Activated T-cell treated with anti-CD3 and anti-CD28 coated beads, Interleukin-2, amount 50 U/mL, for 4 hours (primary cell): ENCODE data around the gene RAB40C. TPM values are rescaled to one million over a fixed set of nuclear protein-coding genes. Genes with fewer than 3 reads are reported as not detected.
A peak's percentile ranks its signal among the peaks of the same experiment; 100 is the strongest.

ENCODE experiments used
- ATAC-seq, 2 donors: fragments of 200-7000 bp; cut with Tn5 transposase; one replicate each; pipeline ENCODE4 v1.10.0; 2021
- DNase-seq: peaks from one replicate; pipeline ENCODE4 v3.0.0-alpha.2; 2020
- H3K27me3 Mint-ChIP-seq: one replicate; pipeline ENCODE4 v1.8.0; 2021; ENCODE audit warnings: low read depth, mixed read lengths
- H3K36me3 Mint-ChIP-seq: one replicate; pipeline ENCODE4 v1.8.0; 2022; ENCODE audit warnings: mixed read lengths; ENCODE audit not compliant: insufficient read depth
- H3K4me1 Mint-ChIP-seq: one replicate; pipeline ENCODE4 v1.8.0; 2021; ENCODE audit warnings: low read depth, mixed read lengths
- H3K4me3 Mint-ChIP-seq: one replicate; pipeline ENCODE4 v1.8.0; 2021; ENCODE audit warnings: mild to moderate bottlenecking, moderate library complexity, mixed read lengths
- H3K9me3 Mint-ChIP-seq: one replicate; pipeline ENCODE4 v1.8.0; 2021; ENCODE audit warnings: mixed read lengths
- total RNA-seq, 3 donors: library from RNA; stranded (reverse); gene quantifications; one replicate each; pipeline ENCODE4 v1.2.1, GENCODE V29; 2021

The RAB40C gene
- total RNA-seq, 3 donors from 2014 or later = 13.4 to 15.7 (median 14.6) TPM

DNA sequence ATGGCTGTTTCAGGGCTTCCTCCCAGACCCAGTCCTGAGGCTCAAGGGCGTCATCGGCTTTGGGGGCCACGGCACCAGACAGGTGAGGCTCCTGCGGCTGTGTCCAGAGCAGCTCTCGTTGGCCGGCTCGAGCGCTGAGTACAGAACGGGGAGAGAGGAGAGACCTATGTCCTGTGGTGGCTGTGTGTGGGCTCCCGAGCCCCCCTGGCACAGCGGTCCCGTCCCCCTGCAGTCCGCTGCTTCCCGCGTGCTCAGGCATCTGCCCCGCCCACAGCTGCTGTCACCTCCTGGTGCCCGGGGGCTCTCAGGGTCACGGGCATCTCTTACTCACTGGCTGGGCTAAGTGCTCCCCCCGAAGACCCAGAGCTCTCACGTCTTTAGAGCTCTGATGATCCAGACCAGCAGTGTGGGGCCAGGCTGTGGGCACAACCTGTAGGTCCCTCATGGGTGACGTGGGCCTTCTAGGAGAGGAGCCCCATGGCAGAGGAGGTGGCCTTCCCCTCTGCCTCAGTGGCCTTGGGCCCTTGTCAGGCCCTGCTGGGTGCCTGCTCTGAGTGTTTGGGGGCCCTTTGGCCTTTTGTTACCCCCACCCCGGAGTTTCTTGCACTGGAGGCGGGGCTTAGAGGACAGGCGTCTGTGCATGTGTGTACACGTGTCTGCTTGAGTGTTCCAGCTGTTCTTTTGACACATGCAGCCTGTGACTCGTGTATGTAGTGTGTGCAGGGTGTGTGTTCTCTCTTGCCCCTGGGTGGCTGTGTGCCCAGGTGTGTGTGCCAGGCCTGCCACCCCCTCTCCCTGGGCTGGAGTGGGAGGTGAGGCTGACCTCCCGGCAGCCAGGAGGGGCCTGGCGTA lies 62.8 kb downstream of the RAB40C start:
- H3K9me3 Mint-ChIP-seq = no peaks in the 10 kb centered on the region
- H3K4me1 Mint-ChIP-seq = peaks cover 6% of the 10 kb centered on the region
- H3K36me3 Mint-ChIP-seq = no peaks in the 10 kb centered on the region
- no peaks in the 10 kb centered on the region for H3K27me3 Mint-ChIP-seq
- no peak overlapping the region for H3K4me3 Mint-ChIP-seq
- ATAC-seq = no peak
- no peak for DNase-seq

DNA sequence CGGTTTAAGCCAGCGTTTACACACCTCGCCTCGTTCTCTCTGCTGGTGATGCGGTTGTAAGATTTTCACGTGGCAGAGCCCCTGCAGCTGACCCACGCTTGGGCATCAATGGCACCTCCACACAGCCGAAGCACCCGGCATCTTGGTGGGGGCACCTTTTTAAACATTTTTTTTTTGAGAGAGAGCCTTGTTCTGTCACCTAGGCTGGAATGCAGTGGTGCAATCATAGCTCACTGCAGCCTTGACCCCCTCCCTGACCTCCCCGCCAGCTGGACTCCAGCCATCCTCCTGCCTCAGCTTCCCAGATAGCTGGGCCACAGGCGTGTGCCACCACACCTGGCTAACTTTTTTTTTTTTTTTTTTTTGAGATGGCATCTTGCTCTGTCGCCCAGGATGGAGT lies 64.2 kb downstream of the RAB40C start:
- DNase-seq (no peak), ATAC-seq (no peak)
- H3K4me1 Mint-ChIP-seq = peaks cover 2% of the 10 kb centered on the region
- H3K36me3 Mint-ChIP-seq = no peaks in the 10 kb centered on the region
- H3K27me3 Mint-ChIP-seq = no peaks in the 10 kb centered on the region
- H3K4me3 Mint-ChIP-seq = no peak overlapping the region
- H3K9me3 Mint-ChIP-seq = no peaks in the 10 kb centered on the region

DNA sequence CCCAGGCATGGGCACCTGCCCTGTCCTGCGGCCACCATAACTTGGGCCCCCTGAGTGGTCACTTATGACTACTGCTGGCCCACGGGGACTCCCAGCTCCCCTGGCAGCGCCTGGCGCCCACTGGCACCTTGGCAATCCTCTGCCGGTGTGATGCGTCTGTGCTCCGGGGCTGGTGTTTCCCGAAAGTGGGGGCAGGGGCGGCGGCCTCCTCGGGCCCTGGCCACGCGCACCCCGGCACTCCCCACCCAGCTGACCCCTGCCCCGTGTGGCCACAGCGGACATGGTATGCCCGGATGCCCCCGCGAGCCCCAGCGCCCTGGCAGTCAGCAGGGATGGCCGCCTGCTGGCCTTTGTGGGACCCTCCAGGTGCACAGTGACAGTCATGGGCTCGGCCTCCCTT lies 67.6 kb downstream of the RAB40C start:
- no peak for DNase-seq
- Mint-ChIP-seq H3K9me3 (no peaks in the 10 kb centered on the region), H3K4me1 (peaks cover 4% of the 10 kb centered on the region), H3K27me3 (no peaks in the 10 kb centered on the region), H3K4me3 (no peak overlapping the region), H3K36me3 (no peaks in the 10 kb centered on the region)
- ATAC-seq = no peak

DNA sequence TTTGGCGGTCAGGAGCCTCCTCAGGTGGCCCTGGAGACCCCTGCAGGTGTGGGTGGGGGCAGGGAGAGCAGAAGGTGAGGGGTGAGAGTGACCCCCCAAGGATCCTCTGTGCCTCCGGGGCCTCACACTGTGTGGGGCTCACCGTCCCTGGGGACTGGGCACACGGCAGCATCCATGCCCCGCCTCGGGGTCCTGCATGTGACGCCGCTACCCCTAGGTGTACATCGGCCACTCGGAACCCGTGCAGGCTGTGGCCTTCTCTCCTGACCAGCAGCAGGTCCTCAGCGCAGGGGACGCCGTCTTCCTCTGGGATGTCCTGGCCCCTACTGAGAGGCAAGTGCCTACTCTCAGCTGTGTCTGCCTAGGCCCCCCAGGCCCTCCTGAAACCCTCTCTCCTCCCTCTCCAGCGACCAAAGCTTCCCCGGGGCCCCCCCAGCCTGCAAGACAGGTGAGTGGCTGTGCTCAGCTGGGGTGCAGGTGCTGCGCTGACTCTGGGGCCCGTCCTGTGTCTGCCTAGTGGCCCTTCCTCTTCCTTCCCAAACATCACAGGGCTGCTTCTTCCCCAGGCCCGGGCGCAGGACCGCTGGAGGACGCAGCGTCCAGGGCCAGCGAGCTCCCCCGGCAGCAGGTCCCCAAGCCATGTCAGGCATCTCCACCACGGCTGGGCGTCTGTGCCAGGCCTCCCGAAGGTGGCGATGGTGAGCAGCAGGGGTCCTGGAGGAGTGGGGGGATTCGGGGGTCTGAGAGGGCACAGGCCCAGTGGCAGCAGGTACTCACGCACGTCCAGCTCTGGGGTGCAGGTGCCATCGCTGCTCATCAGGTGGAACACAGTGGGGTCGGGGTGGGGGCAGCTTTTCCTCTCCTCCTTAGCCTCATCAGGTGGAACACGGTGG lies 69.1 kb downstream of the RAB40C start:
- Mint-ChIP-seq H3K4me3 (no peak overlapping the region), H3K36me3 (no peaks in the 10 kb centered on the region), H3K9me3 (no peaks in the 10 kb centered on the region), H3K4me1 (peaks cover 4% of the 10 kb centered on the region), H3K27me3 (no peaks in the 10 kb centered on the region)
- ATAC-seq (no peak), DNase-seq (no peak)

DNA sequence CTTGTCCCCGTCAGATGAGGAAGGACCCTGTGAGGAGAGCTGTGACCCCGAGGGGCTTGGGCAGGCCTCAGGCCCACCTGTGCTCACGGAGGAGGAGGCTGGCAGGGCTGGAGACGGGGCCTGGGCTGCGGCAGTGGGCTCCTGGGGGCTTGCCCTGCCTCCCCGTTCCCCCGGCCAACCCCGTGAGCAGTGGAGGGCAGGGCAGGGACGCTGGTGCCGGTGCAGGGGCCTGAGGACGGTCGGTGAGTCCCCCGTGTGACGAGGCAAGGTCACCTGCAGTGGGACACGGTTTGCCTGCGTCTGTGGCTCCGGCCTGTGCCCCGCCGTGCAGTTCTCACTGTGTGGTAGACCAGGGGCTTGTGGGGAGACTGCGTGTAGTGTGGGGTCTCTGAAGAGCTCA lies 69.8 kb downstream of the RAB40C start:
- Mint-ChIP-seq H3K4me1 (peaks cover 4% of the 10 kb centered on the region), H3K36me3 (no peaks in the 10 kb centered on the region), H3K4me3 (no peak overlapping the region), H3K27me3 (no peaks in the 10 kb centered on the region), H3K9me3 (no peaks in the 10 kb centered on the region)
- ATAC-seq = no peak
- no peak for DNase-seq

DNA sequence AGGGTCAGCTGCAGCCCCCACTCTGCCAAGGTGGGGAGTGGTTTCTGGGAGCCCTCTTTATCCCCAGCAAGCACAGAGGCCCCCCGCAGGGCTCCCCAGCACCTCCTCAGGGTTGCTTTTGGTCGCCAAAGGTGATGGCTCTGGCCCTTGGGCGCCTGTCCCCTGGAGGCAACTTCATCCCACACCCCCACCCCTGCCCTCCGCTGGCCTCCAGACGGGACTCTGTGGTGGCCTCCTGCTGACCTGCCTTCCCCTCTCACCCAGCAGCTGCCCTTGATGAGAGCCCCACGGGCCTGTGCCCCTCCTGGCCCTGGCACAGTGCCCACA lies 70.2 kb downstream of the RAB40C start:
- no peak overlapping the region for H3K4me3 Mint-ChIP-seq
- H3K9me3 Mint-ChIP-seq = no peaks in the 10 kb centered on the region
- H3K36me3 Mint-ChIP-seq = no peaks in the 10 kb centered on the region
- H3K27me3 Mint-ChIP-seq = no peaks in the 10 kb centered on the region
- DNase-seq = no peak
- peak; percentile 6 to 7 for ATAC-seq
- H3K4me1 Mint-ChIP-seq = peaks cover 4% of the 10 kb centered on the region

DNA sequence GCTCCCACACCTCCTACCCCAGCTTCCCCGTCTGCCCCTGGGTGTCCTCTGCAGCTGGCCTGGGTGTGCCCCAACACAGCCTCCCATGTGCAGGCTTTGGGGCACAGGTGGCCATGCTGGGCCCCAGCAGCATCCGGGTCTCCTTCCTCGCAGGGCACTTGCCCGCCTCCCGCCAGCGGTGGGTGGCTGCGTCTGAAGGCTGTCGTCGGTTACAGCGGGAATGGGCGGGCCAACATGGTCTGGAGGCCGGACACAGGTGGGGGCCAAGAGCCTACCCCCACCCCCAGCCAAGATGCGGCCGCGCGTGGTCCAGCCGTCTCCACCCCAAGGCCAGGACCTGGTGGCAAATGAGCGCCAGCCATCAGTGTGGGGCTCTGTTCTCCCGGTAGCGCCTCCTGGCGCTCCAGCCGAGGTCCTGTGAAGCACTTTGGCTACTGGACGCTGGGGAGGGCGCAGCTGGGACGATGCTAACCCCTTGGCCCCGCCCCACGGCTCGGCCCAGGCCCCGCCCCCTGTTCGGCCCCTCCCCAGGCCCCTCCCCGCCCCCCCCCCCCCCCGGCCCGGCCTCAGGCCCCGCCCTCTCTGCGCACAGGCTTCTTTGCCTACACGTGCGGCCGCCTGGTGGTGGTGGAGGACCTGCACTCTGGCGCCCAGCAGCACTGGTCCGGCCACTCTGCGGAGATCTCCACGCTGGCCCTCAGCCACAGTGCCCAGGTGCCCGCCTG lies 70.8 kb downstream of the RAB40C start:
- Mint-ChIP-seq H3K4me1 (peaks cover 4% of the 10 kb centered on the region), H3K4me3 (no peak overlapping the region), H3K27me3 (no peaks in the 10 kb centered on the region), H3K36me3 (no peaks in the 10 kb centered on the region), H3K9me3 (no peaks in the 10 kb centered on the region)
- DNase-seq (peak; percentile 54), ATAC-seq (peak; percentile 70 to 75)

DNA sequence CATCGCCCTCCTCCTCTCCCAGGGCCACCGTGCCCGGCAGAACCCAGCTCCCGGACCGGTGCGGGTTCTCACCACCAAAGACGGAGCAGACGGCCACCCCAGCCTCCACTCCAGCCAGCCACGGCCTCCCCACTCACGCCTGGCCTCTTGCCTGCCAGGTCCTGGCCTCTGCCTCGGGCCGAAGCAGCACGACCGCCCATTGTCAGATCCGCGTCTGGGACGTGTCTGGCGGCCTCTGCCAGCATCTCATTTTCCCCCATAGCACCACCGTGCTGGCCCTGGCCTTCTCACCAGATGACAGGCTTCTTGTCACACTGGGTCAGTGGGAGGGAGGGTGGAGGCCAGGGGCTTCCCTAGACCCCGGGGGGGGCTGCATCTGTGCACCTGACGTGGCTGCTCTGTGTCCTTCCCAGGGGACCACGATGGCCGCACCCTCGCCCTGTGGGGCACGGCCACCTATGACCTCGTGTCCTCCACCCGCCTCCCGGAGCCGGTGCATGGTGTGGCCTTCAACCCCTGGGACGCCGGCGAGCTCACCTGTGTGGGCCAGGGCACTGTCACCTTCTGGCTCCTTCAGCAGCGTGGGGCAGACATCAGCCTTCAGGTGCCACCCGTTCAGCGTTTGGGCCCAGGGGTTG lies 71.4 kb downstream of the RAB40C start:
- no peaks in the 10 kb centered on the region for H3K27me3 Mint-ChIP-seq
- H3K4me3 Mint-ChIP-seq = no peak overlapping the region
- DNase-seq = no peak
- H3K9me3 Mint-ChIP-seq = no peaks in the 10 kb centered on the region
- peak in 1 of 2 donors; percentile 6 for ATAC-seq
- peaks cover 4% of the 10 kb centered on the region for H3K4me1 Mint-ChIP-seq
- no peaks in the 10 kb centered on the region for H3K36me3 Mint-ChIP-seq

DNA sequence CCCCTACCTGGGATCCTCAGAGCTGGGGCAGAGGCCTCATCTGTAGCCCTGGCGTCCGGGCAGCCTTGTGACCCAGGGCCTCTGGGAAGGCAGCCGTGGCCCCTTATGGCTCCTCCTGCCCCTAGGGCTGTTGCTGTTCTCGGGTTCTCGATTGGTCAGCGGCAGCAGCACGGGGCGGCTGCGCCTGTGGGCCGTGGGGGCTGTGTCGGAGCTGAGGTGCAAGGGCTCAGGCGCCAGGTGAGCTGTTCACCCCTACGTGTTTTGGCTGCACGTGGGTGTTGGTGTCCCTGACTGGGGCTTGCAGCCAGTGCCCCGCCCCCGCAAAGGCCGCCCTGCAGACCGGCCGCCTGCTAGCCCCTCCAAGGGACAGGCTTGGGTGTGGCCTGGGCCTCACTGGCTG lies 72.2 kb downstream of the RAB40C start:
- ATAC-seq = no peak
- Mint-ChIP-seq H3K36me3 (no peaks in the 10 kb centered on the region), H3K4me3 (no peak overlapping the region), H3K4me1 (peaks cover 4% of the 10 kb centered on the region), H3K27me3 (no peaks in the 10 kb centered on the region), H3K9me3 (no peaks in the 10 kb centered on the region)
- no peak for DNase-seq

DNA sequence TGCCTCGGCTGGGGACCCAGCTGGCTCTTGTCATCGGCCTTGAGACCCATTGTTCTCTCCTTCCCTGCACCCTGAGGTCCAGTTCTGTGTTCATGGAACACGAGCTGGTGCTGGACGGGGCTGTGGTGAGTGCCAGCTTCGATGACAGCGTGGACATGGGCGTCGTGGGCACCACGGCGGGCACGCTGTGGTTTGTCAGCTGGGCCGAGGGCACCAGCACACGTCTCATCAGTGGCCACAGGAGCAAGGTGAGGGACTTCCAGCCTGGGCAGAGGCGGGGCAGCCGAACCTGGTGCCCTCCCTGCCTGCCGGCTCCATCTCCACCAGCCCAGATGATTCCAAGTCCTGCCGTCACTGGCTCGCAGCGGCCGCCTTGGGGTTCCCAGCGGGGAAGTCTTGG lies 72.7 kb downstream of the RAB40C start:
- DNase-seq (no peak), ATAC-seq (no peak)
- H3K4me1 Mint-ChIP-seq = peaks cover 7% of the 10 kb centered on the region
- H3K4me3 Mint-ChIP-seq = no peak overlapping the region
- H3K9me3 Mint-ChIP-seq = no peaks in the 10 kb centered on the region
- no peaks in the 10 kb centered on the region for H3K27me3 Mint-ChIP-seq
- H3K36me3 Mint-ChIP-seq = no peaks in the 10 kb centered on the region

DNA sequence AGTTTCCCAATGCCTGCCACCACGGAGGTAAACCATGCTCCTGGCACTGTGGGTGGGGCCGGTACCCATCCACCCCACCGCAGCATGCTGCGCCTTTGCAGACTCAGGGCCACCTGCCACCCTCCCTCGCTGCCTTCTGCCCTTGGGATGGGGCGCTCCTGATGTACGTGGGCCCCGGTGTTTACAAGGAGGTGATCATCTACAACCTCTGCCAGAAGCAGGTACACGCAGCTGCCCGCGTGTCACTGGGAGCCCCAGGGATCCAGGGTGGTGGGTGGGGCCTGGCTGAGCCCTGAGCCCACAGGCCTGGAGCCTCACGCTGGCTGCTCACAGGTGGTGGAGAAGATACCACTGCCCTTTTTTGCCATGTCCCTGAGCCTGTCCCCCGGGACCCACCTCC lies 76.7 kb downstream of the RAB40C start:
- no peak overlapping the region for H3K4me3 Mint-ChIP-seq
- H3K9me3 Mint-ChIP-seq = no peaks in the 10 kb centered on the region
- no peak for ATAC-seq
- peaks cover 7% of the 10 kb centered on the region for H3K4me1 Mint-ChIP-seq
- peaks cover 3% of the 10 kb centered on the region for H3K36me3 Mint-ChIP-seq
- no peak for DNase-seq
- H3K27me3 Mint-ChIP-seq = no peaks in the 10 kb centered on the region

DNA sequence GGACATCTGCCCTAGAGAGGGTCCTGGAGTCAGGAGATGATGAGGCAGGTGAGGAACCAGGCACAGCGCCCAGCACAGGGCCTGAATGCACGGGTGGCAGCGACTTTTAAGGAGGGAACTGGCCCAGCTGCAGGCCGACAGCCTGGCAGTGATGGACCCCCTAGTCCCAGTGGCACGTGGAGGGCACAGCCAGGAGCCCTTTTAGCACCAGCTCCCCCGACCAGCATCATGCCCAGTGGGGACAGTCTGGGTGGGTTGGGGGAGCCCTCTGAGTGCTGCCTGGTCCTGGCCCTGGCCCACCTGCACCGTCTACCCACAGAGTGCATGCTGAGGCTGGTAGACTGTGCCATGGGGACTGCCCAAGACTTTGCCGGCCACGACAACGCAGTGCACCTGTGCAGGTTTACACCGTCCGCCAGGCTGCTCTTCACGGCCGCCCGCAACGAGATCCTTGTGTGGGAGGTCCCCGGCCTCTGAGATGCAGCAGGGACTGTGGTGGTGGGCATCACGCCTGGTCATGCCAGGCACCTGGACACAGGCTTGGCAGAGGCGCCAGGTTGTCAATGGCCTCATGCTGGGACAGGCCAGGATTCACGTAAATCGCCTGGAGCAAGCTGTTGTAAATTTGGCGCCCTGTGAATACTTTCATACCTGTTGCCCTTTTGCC lies 77.4 kb downstream of the RAB40C start:
- Mint-ChIP-seq H3K4me3 (peak overlapping the region; percentile 80), H3K9me3 (no peaks in the 10 kb centered on the region), H3K27me3 (no peaks in the 10 kb centered on the region), H3K36me3 (peaks cover 3% of the 10 kb centered on the region), H3K4me1 (peaks cover 7% of the 10 kb centered on the region)
- ATAC-seq (no peak), DNase-seq (no peak)

DNA sequence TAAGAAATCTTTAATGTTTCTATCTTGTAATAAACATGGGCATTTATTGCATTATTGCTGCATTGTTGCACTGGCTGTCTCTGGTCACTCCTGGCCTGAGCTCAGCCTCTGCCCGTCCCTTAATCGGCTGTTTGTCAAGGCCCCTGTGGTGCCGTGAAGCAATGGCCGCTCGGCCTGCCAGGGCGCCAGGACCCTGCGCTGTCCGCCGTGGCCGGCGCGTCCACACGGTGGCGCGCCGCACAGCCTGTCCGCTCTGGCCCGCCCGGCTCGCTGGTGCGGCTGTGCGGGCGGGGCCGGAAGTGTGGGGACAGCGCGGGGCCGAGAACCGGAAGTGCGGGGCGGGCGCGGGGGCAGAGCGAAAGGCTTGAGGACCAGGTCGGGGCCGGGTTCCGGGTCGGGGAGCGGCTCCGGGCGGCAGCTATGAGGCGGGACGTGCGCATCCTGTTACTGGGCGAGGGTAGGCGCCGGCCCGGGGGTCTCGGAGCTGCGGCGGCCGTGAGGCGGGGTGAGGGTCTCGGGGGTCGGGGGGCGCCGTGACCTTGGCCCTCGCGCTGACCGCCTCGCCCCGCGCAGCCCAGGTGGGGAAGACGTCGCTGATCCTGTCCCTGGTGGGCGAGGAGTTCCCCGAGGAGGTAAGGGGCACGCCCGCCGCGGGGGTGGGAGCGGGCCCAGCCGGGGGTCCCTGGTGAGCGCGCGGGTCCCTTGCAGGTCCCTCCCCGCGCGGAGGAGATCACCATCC lies 78.1 kb downstream of the RAB40C start, which contains the start of gene RHOT2:
Gene RHOT2, plus strand, starts transcription at position 353 of the 739 bp plus-strand sequence. Its CDS starts 68 bp downstream, at position 421.
- H3K27me3 Mint-ChIP-seq = no peaks in the 10 kb centered on the region
- H3K4me3 Mint-ChIP-seq = peak within 1 kb of the TSS; percentile 80
- ATAC-seq (peak; percentile 96 to 97), DNase-seq (peak; percentile 88)
- H3K9me3 Mint-ChIP-seq = no peaks in the 10 kb centered on the region
- peaks cover 5% of the 10 kb centered on the region for H3K36me3 Mint-ChIP-seq
- peaks cover 7% of the 10 kb centered on the region for H3K4me1 Mint-ChIP-seq
